HL-60/S4 (cell line): ENCODE results near the gene SDK1.

Source experiments
- in situ Hi-C: fragments of 300-500 bp; cut with MboI; formaldehyde crosslinking; loops from 2 replicates; pipeline ENCODE4 v1.14.3; 2022; ENCODE audit warnings: low sequenced_read_pairs

SDK1 gene

GRCh38 chr7:4159761-4160554 lies 858.9 kb downstream of the SDK1 start:
- in situ Hi-C loops: no loop called here

- in situ Hi-C loops: no loop called here
Measured at GRCh38 chr7:4162884-4163564, 862.0 kb downstream of the SDK1 start.

GRCh38 chr7:4163565-4164203 lies 862.6 kb downstream of the SDK1 start:
- in situ Hi-C loops: no loop called here

- in situ Hi-C loops: no loop called here
Measured at GRCh38 chr7:4164556-4164955, 863.5 kb downstream of the SDK1 start.

GRCh38 chr7:4166340-4166739 lies 865.3 kb downstream of the SDK1 start:
- in situ Hi-C loops: no loop called here

GRCh38 chr7:4166807-4167206 lies 865.8 kb downstream of the SDK1 start:
- in situ Hi-C loops: no loop called here

GRCh38 chr7:4167385-4167910 lies 866.4 kb downstream of the SDK1 start:
- in situ Hi-C loops: no loop called here

- in situ Hi-C loops: no loop called here
Measured at GRCh38 chr7:4168041-4168440, 867.0 kb downstream of the SDK1 start.

GRCh38 chr7:4168541-4168940 lies 867.5 kb downstream of the SDK1 start:
- in situ Hi-C loops: no loop called here

GRCh38 chr7:4169455-4169854 lies 868.4 kb downstream of the SDK1 start:
- in situ Hi-C loops: no loop called here

- in situ Hi-C loops: no loop called here
Measured at GRCh38 chr7:4170997-4171786, 870.1 kb downstream of the SDK1 start.

- in situ Hi-C loops: no loop called here
Measured at GRCh38 chr7:4172883-4173282, 871.8 kb downstream of the SDK1 start.

- in situ Hi-C loops: no loop called here
Measured at GRCh38 chr7:4173615-4174014, 872.6 kb downstream of the SDK1 start.

GRCh38 chr7:4174016-4174415 lies 873.0 kb downstream of the SDK1 start:
- in situ Hi-C loops: no loop called here

GRCh38 chr7:4174451-4174850 lies 873.4 kb downstream of the SDK1 start:
- in situ Hi-C loops: no loop called here

- in situ Hi-C loops: no loop called here
Measured at GRCh38 chr7:4174884-4175283, 873.8 kb downstream of the SDK1 start.

GRCh38 chr7:4175346-4175973 lies 874.4 kb downstream of the SDK1 start:
- in situ Hi-C loops: no loop called here

- in situ Hi-C loops: no loop called here
Measured at GRCh38 chr7:4177001-4177400, 875.9 kb downstream of the SDK1 start.

GRCh38 chr7:4178416-4178815 lies 877.4 kb downstream of the SDK1 start:
- in situ Hi-C loops: no loop called here

GRCh38 chr7:4178916-4179687 lies 878.0 kb downstream of the SDK1 start:
- in situ Hi-C loops: no loop called here
